Mesenchymal stem cell (in vitro differentiated cells and primary cell): ENCODE results near the gene ZFYVE27.

Experiments used
- DNase-seq: peaks from one replicate; pipeline ENCODE4 v3.0.0-alpha.2; 2013
- H2AFZ ChIP-seq: one replicate; pipeline ENCODE4 v1.6.1; 2013; ENCODE audit warnings: low read depth, mild to moderate bottlenecking, control low read depth, inconsistent platforms, low read length, moderate library complexity
- H2AK5ac ChIP-seq: 2 replicates; pipeline ENCODE4 v1.6.1; 2013; ENCODE audit warnings: low read length, moderate library complexity, mild to moderate bottlenecking, inconsistent platforms; ENCODE audit not compliant: severe bottlenecking
- H2BK120ac ChIP-seq: one replicate; pipeline ENCODE4 v1.6.1; 2013; ENCODE audit warnings: low read depth, mild to moderate bottlenecking, inconsistent platforms, low read length, moderate library complexity
- H2BK12ac ChIP-seq, 2 experiments: one replicate each; pipeline ENCODE4 v1.6.1; 2013; ENCODE audit warnings: inconsistent platforms in 2 of 2, low read length in 2 of 2, mild to moderate bottlenecking in 2 of 2, moderate library complexity in 2 of 2, control low read depth in 1 of 2
- H2BK15ac ChIP-seq: one replicate; pipeline ENCODE4 v1.6.1; 2013; ENCODE audit warnings: mild to moderate bottlenecking, low read depth, inconsistent platforms; ENCODE audit not compliant: poor library complexity, severe bottlenecking
- H2BK5ac ChIP-seq: 2 replicates; pipeline ENCODE4 v1.6.1; 2013; ENCODE audit warnings: low read depth, mild to moderate bottlenecking, low read length, control low read depth, inconsistent platforms; ENCODE audit not compliant: poor library complexity, severe bottlenecking
- H3K14ac ChIP-seq, 2 experiments: one replicate each; pipeline ENCODE4 v1.6.1; 2013; ENCODE audit warnings: inconsistent platforms in 2 of 2, low read length in 2 of 2, control low read depth in 1 of 2, mild to moderate bottlenecking in 1 of 2, moderate library complexity in 1 of 2
- H3K18ac ChIP-seq, 2 experiments: one replicate each; pipeline ENCODE4 v1.6.1; 2013; ENCODE audit warnings: inconsistent platforms in 2 of 2, low read length in 2 of 2, control low read depth in 1 of 2, low read depth in 1 of 2, mild to moderate bottlenecking in 1 of 2
- H3K23ac ChIP-seq, 2 experiments: one replicate each; pipeline ENCODE4 v1.6.1; 2013; ENCODE audit warnings: inconsistent platforms in 2 of 2, low read length in 2 of 2, mild to moderate bottlenecking in 2 of 2, moderate library complexity in 2 of 2, control low read depth in 1 of 2
- H3K27ac ChIP-seq: 2 replicates; pipeline ENCODE4 v1.5.1; 2013; ENCODE audit warnings: mild to moderate bottlenecking, moderate library complexity, low read length, control low read depth, inconsistent platforms; ENCODE audit not compliant: poor library complexity, severe bottlenecking
- H3K27me3 ChIP-seq, 2 experiments: 2 replicates each; pipeline versions ENCODE4 v1.6.1 to v1.7.0; 2013; ENCODE audit warnings: low read length in 2 of 2, mild to moderate bottlenecking in 2 of 2, moderate library complexity in 2 of 2, control low read depth in 1 of 2, inconsistent platforms in 1 of 2; ENCODE audit not compliant: control insufficient read depth in 1 of 2, insufficient read depth in 1 of 2
- H3K36me3 ChIP-seq, 2 experiments: 2 replicates each; pipeline versions ENCODE4 v1.6.1 to v1.7.0; 2013; ENCODE audit warnings: low read length in 2 of 2, control low read depth in 1 of 2, inconsistent platforms in 1 of 2, low read depth in 1 of 2, mild to moderate bottlenecking in 1 of 2; ENCODE audit not compliant: insufficient read depth in 2 of 2, control insufficient read depth in 1 of 2
- H3K4ac ChIP-seq, 2 experiments: one replicate each; pipeline ENCODE4 v1.6.1; 2013; ENCODE audit warnings: inconsistent platforms in 2 of 2, low read length in 2 of 2, mild to moderate bottlenecking in 2 of 2, moderate library complexity in 2 of 2, control low read depth in 1 of 2, low read depth in 1 of 2
- H3K4me1 ChIP-seq: 2 replicates; pipeline ENCODE4 v1.6.1; 2013; ENCODE audit warnings: low read depth, low read length, control low read depth; ENCODE audit not compliant: control insufficient read depth, insufficient read depth
- H3K4me2 ChIP-seq: 2 replicates; pipeline ENCODE4 v1.6.1; 2013; ENCODE audit warnings: low read length, mild to moderate bottlenecking, inconsistent platforms; ENCODE audit not compliant: poor library complexity, severe bottlenecking
- H3K4me3 ChIP-seq, 2 experiments: 2 replicates each; pipeline versions ENCODE4 v1.5.1 to v1.7.0; 2013; ENCODE audit warnings: low read length in 2 of 2, mild to moderate bottlenecking in 2 of 2, control low read depth in 1 of 2, low read depth in 1 of 2; ENCODE audit not compliant: insufficient read depth in 1 of 2
- H3K79me1 ChIP-seq: replicated peaks from 2 replicates; pipeline ENCODE4 v1.6.1; 2013; ENCODE audit warnings: mild to moderate bottlenecking, control low read depth, low read length, inconsistent platforms; ENCODE audit not compliant: poor library complexity, severe bottlenecking
- H3K9ac ChIP-seq: 2 replicates; pipeline ENCODE4 v1.7.0; 2013; ENCODE audit warnings: mild to moderate bottlenecking, low read length, moderate library complexity
- H3K9me3 ChIP-seq: 2 replicates; pipeline ENCODE4 v1.7.0; 2013; ENCODE audit warnings: mild to moderate bottlenecking, low read length; ENCODE audit not compliant: control insufficient read depth
- H4K8ac ChIP-seq: one replicate; pipeline ENCODE4 v1.6.1; 2013; ENCODE audit warnings: inconsistent platforms, mild to moderate bottlenecking, low read length, moderate library complexity
- H4K91ac ChIP-seq: one replicate; pipeline ENCODE4 v1.6.1; 2013; ENCODE audit warnings: mild to moderate bottlenecking, low read length, inconsistent platforms
- WGBS: methylation state at CpG from one replicate; pipeline ENCODE4 v1.1.7; 2013; ENCODE audit warnings: mixed read lengths; 5-methylcytosine and 5-hydroxymethylcytosine counted together

Gene ZFYVE27

DNA sequence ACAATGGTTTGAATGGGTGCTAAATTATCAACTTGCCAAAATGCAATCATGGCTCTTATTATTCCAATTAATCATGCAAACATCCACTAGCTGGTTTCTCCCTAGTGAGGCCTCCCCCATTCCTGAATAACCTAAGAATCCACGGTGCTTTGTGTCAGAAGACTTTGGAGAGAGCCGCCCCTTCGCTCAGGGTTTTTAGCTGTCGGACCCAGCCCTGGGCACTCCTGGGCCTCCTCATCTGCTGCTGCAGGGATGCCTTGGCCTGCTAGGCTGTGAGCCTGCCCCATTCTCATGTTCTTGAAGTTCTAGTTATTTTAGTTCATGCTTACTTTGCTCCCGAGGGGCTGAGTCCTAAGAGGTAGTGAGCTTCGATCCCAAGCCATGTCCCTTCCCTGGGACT is 69.0 kb downstream of the ZFYVE27 start:
- H3K23ac ChIP-seq = no peak overlapping the region
- H3K79me1 ChIP-seq = no peaks in the 10 kb centered on the region
- H4K8ac ChIP-seq = no peak overlapping the region
- no peak overlapping the region for H2BK12ac ChIP-seq
- no peak overlapping the region for H4K91ac ChIP-seq
- H2BK5ac ChIP-seq = no peak overlapping the region
- H3K18ac ChIP-seq = no peak overlapping the region
- H2AFZ ChIP-seq = no peak overlapping the region
- no peak overlapping the region for H2AK5ac ChIP-seq
- H3K4me1 ChIP-seq = no peaks in the 10 kb centered on the region
- no peak overlapping the region for H3K4ac ChIP-seq
- no peak for DNase-seq
- H3K36me3 ChIP-seq = no peaks in the 10 kb centered on the region
- H3K9me3 ChIP-seq = no peaks in the 10 kb centered on the region
- no peak overlapping the region for H2BK120ac ChIP-seq
- no peak overlapping the region for H3K4me3 ChIP-seq
- H3K14ac ChIP-seq = no peak overlapping the region
- no peak overlapping the region for H3K4me2 ChIP-seq
- no peak overlapping the region for H3K9ac ChIP-seq
- H2BK15ac ChIP-seq = no peak overlapping the region
- H3K27ac ChIP-seq = no peak overlapping the region
- peaks cover 28 to 69% of the 10 kb centered on the region in 2 experiments for H3K27me3 ChIP-seq
- WGBS = 64% methylated on average over 6 of the region's 6 CpGs

DNA sequence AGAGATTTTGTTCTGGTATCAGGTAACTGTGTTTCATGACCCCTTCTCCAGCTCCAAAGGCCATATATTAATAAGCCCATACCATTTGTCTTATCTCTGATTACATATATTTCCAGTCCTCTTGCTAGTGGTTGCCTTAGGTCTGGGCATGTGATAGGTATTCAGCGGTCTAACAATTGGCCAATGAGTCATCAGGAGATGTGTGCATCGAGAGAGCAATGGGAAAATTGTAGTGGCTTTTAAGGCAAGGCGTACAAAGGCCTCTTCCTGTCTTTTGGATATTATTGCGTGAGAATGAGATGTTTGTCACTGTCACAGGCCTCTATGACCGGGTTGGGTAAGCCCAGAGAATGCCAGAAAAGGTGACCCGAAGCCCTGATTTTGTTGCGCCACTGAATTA is 73.5 kb downstream of the ZFYVE27 start:
- Histone ChIP-seq H4K91ac (no peak overlapping the region), H2BK120ac (no peak overlapping the region), H3K23ac (no peak overlapping the region), H2AK5ac (no peak overlapping the region), H3K14ac (no peak overlapping the region), H3K27me3 (peaks cover 19 to 61% of the 10 kb centered on the region in 2 experiments), H3K4me2 (no peak overlapping the region), H2BK15ac (no peak overlapping the region), H3K79me1 (no peaks in the 10 kb centered on the region), H3K4me1 (peaks cover 5% of the 10 kb centered on the region), H2AFZ (no peak overlapping the region), H3K4ac (no peak overlapping the region), H2BK5ac (no peak overlapping the region), H3K9ac (no peak overlapping the region), H3K27ac (no peak overlapping the region), H4K8ac (no peak overlapping the region), H3K18ac (no peak overlapping the region), H3K9me3 (no peaks in the 10 kb centered on the region), H3K4me3 (no peak overlapping the region), H2BK12ac (no peak overlapping the region), H3K36me3 (no peaks in the 10 kb centered on the region)
- DNase-seq = no peak
- 78% methylated on average over 7 of the region's 7 CpGs for WGBS
